HUES48 (cell line): ENCODE results near the gene IL1RAP.

Source experiments
- H3K27ac ChIP-seq: one replicate; pipeline ENCODE4 v1.7.0; 2013; ENCODE audit warnings: low read depth, low read length, inconsistent platforms
- H3K27me3 ChIP-seq: 2 replicates; pipeline ENCODE4 v1.6.1; 2013; ENCODE audit warnings: mild to moderate bottlenecking, low read length; ENCODE audit not compliant: control insufficient read depth, insufficient read depth
- H3K36me3 ChIP-seq: 2 replicates; pipeline ENCODE4 v1.6.1; 2013; ENCODE audit warnings: low read length; ENCODE audit not compliant: control insufficient read depth, insufficient read depth
- H3K4me1 ChIP-seq: 2 replicates; pipeline ENCODE4 v1.6.1; 2013; ENCODE audit warnings: mild to moderate bottlenecking, low read length; ENCODE audit not compliant: control insufficient read depth, insufficient read depth
- H3K4me3 ChIP-seq: 2 replicates; pipeline ENCODE4 v1.5.1; 2013; ENCODE audit warnings: mild to moderate bottlenecking, low read depth, low read length
- H3K9ac ChIP-seq: 2 replicates; pipeline ENCODE4 v1.6.1; 2013; ENCODE audit warnings: mild to moderate bottlenecking, low read depth, low read length, moderate library complexity
- H3K9me3 ChIP-seq: 2 replicates; pipeline ENCODE4 v1.6.1; 2013; ENCODE audit warnings: low read length; ENCODE audit not compliant: control insufficient read depth, insufficient read depth

IL1RAP gene

DNA sequence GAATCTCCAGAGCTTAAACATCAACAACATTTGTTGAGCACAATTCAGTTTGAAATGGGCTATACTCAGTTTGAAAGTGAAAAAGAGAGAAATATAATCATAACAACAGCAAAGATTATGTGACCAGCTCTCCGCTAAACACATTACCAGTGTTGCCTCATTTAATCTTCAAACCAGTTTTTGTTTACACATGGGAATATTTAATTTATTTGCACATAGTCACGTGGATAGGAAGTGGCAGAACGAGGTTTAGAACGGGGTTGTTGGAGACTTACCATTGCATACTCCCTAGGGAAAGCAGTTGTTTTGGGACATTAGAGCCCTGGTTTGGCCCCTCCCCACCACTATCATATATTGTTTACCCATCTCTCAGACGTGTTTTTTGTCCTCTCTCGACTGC lies 77.2 kb downstream of the IL1RAP start:
- Histone ChIP-seq H3K27ac (no peak overlapping the region), H3K4me3 (no peak overlapping the region), H3K36me3 (no peaks in the 10 kb centered on the region), H3K9ac (no peak overlapping the region), H3K4me1 (peaks cover 13% of the 10 kb centered on the region), H3K27me3 (no peaks in the 10 kb centered on the region), H3K9me3 (no peaks in the 10 kb centered on the region)

DNA sequence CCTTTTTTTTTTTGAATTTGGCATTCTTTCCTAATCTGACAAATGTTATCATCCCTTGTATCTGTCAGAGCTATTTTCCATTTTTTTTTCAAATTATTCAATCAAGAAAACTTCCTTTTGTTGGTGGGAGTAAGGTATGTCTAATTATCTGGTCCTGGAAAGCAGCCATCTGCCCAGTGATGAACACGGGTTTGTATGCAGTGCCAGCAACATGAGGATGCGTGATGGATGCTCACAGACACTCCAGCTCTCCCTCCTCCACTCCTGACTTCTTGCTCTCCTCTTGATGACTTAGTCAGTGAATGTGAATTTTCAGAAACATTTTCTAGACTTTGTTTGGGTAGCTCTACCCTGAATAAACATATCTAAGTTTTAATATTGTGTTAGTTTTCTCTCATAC lies 79.2 kb downstream of the IL1RAP start:
- Histone ChIP-seq H3K4me1 (peaks cover 12% of the 10 kb centered on the region; the same call in 1 of the 2 replicates), H3K4me3 (no peak overlapping the region), H3K27me3 (no peaks in the 10 kb centered on the region), H3K27ac (no peak overlapping the region), H3K9ac (no peak overlapping the region), H3K36me3 (no peaks in the 10 kb centered on the region), H3K9me3 (no peaks in the 10 kb centered on the region)

DNA sequence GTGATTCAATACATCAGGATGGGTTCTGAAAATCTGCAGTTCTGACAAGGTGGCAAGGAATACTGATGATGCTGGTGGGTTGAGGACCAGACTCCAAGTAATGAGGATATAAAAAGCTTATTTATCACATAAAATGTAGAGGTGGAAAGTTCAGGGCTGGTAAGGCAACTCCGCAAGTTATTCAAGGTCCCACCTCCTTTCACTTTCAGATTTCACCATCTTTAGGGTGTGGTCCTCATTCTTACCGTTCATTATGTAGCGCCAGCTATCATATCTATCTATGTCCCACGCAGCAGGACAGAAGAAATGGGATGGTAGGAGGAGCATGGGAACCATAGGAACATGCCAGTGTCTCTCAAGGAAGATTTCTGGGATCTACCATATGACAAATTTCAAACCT lies 80.3 kb downstream of the IL1RAP start:
- H3K4me1 ChIP-seq = peaks cover 12% of the 10 kb centered on the region; the same call in 1 of the 2 replicates
- no peaks in the 10 kb centered on the region for H3K27me3 ChIP-seq
- no peaks in the 10 kb centered on the region for H3K36me3 ChIP-seq
- H3K9me3 ChIP-seq = no peaks in the 10 kb centered on the region
- H3K4me3 ChIP-seq = no peak overlapping the region
- no peak overlapping the region for H3K9ac ChIP-seq
- H3K27ac ChIP-seq = no peak overlapping the region

DNA sequence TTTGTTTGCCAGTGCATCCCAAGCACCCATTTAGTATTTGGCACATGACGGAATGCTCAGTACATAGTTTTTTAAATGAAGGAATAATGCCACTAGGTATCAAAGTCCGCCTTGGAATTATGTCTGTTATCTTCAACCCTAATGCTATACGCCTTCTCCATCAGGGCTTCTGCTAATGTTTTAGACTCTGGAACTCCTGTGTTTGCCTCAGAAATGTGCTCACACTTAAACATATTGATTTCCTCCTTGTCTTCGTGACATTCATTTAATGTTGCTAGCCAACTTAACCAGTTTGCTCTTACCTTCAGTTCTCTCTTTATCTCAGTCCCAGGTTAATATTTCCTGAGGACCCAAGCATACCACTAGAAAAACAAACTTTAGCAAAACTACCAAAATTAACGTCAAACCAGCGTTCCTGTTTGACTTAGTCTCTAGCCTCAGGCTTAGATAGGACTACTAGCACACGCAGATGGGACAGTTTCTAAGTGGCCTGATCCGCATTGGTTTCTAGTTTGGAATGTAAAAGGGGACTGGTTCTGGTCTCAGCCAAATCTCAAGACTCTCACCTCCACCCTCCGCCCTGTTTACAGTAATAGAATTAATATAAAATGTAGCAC lies 81.4 kb downstream of the IL1RAP start:
- Histone ChIP-seq H3K36me3 (no peaks in the 10 kb centered on the region), H3K9me3 (no peaks in the 10 kb centered on the region), H3K27me3 (no peaks in the 10 kb centered on the region), H3K4me3 (no peak overlapping the region), H3K9ac (no peak overlapping the region), H3K4me1 (peaks cover 12% of the 10 kb centered on the region; the same call in 1 of the 2 replicates), H3K27ac (no peak overlapping the region)

DNA sequence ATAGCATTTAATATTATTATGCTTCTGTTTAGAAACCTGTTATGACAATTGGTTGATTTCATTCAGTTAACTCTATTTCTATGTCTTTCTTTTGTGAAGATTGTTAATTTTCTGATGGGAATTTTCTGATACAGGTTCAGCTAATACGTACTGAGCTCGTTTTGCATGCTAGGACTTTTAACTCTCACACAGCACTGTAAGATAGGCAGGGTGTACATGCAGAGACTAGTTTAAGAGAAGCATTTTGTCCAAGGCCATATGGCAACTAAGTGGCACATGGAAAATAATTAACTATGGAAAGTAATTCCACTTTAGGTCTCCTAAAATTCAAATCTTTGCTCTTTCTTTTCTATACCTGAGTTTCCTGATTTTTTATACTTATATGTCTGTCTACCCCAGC lies 81.9 kb downstream of the IL1RAP start:
- no peaks in the 10 kb centered on the region for H3K9me3 ChIP-seq
- no peak overlapping the region for H3K27ac ChIP-seq
- H3K4me1 ChIP-seq = peaks cover 12% of the 10 kb centered on the region; the same call in 1 of the 2 replicates
- H3K27me3 ChIP-seq = no peaks in the 10 kb centered on the region
- no peaks in the 10 kb centered on the region for H3K36me3 ChIP-seq
- no peak overlapping the region for H3K4me3 ChIP-seq
- no peak overlapping the region for H3K9ac ChIP-seq

DNA sequence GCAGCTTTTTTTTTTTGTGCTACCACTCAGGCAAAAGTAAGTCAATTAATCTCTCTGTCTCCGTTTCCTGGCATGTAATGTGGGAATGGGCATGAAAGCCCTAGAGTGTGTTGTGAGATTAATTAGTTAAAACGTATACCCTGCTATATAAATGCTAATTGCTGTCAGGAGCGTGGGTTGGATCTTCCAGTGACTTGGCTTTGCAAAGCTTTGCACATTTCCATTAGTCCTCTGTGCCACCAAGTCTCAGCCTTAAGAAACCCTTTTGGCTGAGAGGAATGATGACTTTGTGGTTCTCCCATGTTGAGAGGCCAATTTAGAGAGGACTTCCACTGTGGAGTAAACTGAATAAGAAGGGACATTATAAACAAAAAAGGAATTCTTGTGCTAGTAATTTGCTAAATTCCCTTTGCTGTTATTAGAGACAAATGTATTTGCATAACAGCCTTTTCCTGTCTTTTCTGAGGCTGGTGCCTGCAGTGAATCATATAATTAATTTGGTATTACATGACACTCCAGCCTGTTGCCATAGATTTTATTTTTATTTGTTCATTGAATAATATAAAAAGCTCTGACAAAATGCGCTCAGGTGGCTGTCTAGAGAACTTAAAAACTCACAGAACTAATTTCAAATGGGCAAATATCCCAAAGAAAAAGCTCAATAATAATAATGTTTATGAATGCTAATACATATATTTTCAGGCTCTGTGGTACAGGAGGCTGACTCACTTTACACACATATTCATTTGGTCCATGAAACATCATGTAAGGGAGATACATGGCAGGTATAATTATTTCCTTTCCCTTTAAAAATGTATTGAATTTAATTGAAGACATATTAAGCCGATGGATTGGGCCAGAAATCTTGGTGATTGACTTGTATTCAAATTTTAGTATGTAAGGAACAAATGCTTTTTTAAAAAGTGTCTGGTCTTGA lies 82.7 kb downstream of the IL1RAP start:
- Histone ChIP-seq H3K9me3 (no peaks in the 10 kb centered on the region), H3K27ac (no peak overlapping the region), H3K9ac (no peak overlapping the region)

DNA sequence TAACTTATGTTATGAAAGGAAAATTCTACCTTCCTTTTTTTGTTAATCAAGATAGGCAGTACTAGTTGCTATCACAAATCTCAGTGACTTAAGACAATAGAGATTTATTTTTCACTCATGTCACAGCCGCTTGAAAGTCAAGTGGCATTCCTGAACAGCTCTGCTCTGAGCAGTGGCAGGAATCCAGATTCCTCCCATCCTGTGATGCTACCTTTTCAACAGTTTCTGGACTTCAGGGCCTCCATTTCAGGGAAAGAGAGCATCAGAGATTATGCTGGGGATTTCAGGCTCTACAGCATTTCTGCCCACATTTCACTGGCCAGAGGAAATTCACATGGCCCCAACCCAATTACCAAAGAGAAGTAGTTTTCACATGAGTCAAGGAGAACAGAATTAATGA lies 83.4 kb downstream of the IL1RAP start:
- no peak overlapping the region for H3K4me3 ChIP-seq
- peaks cover 12% of the 10 kb centered on the region; the same call in 1 of the 2 replicates for H3K4me1 ChIP-seq
- H3K9me3 ChIP-seq = no peaks in the 10 kb centered on the region
- no peaks in the 10 kb centered on the region for H3K36me3 ChIP-seq
- H3K27ac ChIP-seq = no peak overlapping the region
- no peak overlapping the region for H3K9ac ChIP-seq
- H3K27me3 ChIP-seq = no peaks in the 10 kb centered on the region

More for the DNA sequence above, 82.7 kb downstream of the IL1RAP start:
- Histone ChIP-seq H3K27me3 (no peaks in the 10 kb centered on the region), H3K36me3 (no peaks in the 10 kb centered on the region), H3K4me1 (peaks cover 12% of the 10 kb centered on the region; the same call in 1 of the 2 replicates), H3K4me3 (no peak overlapping the region)

DNA sequence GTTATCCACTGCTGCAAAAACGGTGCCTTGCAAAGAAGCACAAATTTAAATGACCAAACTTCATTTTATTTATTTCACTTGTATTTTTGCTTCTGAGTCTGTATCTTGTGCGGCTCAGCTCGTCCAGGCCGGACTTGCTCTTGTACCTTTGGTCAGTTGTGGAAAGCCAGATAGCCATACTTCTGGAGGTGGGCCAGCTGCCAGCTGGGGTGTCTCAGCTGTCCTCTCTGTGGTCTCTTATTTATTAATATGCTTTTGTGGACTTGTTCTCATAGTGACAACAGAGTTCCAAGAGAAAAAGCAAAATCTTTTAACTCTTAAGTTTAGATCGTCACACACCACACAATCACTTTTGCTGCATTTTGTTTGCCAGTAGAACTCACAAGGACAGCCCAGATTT lies 87.7 kb downstream of the IL1RAP start:
- Histone ChIP-seq H3K4me3 (no peak overlapping the region), H3K4me1 (0 out of 2 replicates have a peak, but pooled peaks cover 2% of the 10 kb centered on the region), H3K9me3 (no peaks in the 10 kb centered on the region), H3K27me3 (no peaks in the 10 kb centered on the region), H3K36me3 (no peaks in the 10 kb centered on the region; the same call in 1 of the 2 replicates), H3K9ac (no peak overlapping the region), H3K27ac (no peak overlapping the region)

DNA sequence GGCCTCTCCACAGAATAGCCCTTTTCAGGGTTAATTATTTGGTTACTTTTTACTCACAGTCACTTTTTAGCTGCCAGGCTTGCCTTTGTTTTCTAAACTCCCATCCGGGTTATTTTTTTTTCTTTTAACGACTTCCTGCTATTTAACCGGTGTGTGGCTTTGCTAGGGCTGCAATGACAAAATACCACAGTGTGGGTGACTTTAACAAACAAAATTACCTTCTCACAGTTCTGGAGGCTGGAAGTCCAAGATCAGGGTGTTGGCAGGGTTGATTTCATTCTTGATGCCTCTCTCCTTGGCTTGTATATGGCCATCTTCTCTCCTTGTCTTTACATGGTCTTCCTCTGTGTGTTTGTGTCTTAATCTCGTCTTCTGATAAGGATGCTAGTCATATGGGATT lies 91.5 kb downstream of the IL1RAP start:
- Histone ChIP-seq H3K9me3 (no peaks in the 10 kb centered on the region), H3K27ac (no peak overlapping the region), H3K4me1 (no peaks in the 10 kb centered on the region), H3K36me3 (no peaks in the 10 kb centered on the region; the same call in 1 of the 2 replicates), H3K27me3 (no peaks in the 10 kb centered on the region), H3K4me3 (no peak overlapping the region), H3K9ac (no peak overlapping the region)

DNA sequence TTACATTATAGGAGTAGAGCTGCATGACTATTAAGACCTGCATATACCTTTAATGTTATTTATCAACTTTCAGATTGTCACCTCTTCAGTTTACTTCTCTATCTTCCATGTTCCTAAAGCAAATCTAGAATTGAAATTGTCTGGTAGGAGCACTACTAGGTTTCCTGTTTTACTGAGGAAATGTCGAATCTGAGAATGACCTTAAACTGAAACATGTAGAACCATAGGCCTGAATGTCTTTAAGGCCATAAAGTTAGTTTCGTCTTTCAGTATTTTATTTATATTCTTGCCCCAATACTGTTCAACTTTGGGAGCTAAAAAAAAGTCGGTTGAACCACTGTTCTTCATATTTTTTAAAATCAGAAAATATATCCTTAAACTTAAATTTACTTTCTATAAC lies 92.7 kb downstream of the IL1RAP start:
- H3K9me3 ChIP-seq = no peaks in the 10 kb centered on the region
- H3K4me1 ChIP-seq = no peaks in the 10 kb centered on the region
- H3K9ac ChIP-seq = no peak overlapping the region
- H3K27me3 ChIP-seq = no peaks in the 10 kb centered on the region
- no peak overlapping the region for H3K27ac ChIP-seq
- H3K4me3 ChIP-seq = no peak overlapping the region
- no peaks in the 10 kb centered on the region; the same call in 1 of the 2 replicates for H3K36me3 ChIP-seq

DNA sequence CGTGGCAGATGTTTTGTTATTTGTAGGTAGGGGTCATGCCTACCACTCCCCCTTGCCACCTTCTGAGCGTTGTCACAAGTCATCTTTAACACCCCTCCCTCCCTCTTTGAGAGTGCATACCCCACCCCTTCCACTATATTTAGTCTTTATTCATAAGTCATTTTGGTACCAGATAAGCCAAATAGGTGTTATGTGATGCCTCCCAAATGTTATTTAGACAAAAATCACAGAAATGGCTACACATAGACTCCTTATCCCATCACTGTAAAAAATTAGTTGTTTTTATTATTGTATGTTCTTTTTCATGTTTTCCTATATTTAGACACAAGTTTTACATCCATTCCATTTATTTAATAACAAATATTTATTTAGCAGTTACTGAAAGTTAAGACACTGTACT lies 93.1 kb downstream of the IL1RAP start:
- no peaks in the 10 kb centered on the region; the same call in 1 of the 2 replicates for H3K36me3 ChIP-seq
- no peak overlapping the region for H3K27ac ChIP-seq
- no peaks in the 10 kb centered on the region for H3K27me3 ChIP-seq
- no peak overlapping the region for H3K4me3 ChIP-seq
- H3K4me1 ChIP-seq = no peaks in the 10 kb centered on the region
- no peak overlapping the region for H3K9ac ChIP-seq
- no peaks in the 10 kb centered on the region for H3K9me3 ChIP-seq
